Stimulated activated CD4-positive, alpha-beta T cell treated with anti-CD3 and anti-CD28 coated beads, Interleukin-15, amount 100 ng/mL, for 48 hours (primary cell): Measurements from ENCODE around the gene COPB2.

Experiments
- DNase-seq, 2 donors: peaks; one replicate each; pipeline ENCODE4 v3.0.0-alpha.2; 2020; ENCODE audit warnings: low read depth in 2 of 2

Gene COPB2

DNA sequence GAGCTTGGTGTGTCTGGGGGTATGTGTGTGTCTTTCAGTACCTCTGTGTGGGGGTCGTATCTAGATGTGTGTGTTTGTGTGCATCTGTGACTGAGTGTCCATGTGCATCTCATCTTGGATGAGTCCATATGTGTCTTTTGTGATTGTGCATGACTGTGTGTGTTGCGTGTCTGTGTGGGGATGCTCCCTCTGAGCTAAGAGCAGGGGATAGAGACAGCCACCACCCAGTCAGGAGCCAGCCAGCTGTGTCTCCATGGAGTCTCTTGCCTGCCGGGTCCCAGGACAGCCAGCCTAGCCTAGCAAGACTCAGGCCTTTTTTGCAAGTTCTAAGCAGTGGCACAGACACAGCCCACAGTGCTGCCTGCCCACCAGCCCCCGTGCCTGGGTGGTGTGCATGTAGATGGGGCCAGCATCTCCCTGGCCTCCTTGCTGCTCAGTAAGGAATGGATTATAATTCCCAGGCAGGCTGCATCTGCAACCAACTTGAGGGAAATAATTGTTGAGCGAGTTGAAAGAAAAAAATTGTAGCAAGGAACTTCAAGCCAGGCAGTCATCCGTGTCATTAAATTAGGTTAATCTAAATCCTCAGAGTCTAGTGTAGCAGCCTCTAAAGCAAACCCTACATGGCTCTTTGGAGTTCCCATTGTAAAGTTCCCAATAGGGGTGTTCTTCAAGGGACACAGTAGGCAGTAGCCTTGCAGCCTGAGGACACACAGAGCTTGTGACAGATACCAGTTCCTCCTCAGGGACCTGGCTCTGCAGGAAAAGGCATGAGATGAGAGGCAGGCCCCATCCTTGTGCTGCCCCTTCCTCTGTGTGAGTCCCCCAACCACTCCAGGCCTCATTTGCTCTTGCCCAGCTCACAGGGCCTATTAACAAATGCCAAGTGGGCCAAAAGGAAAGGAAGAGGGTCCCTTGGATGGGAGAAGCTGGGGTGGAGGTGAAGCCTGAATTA is 81.6 kb downstream of the COPB2 start:
- DNase-seq = no peak
